CD4-positive, CD25-positive, alpha-beta regulatory T cell (primary cell): ENCODE data around the gene AHNAK2. TPM values are rescaled to one million over a fixed set of nuclear protein-coding genes. Genes with fewer than 3 reads are reported as not detected.

Experiments used
- ATAC-seq, 2 donors: fragments of 150-1000 bp; cut with Tn5 transposase; one replicate each; pipeline ENCODE4 v1.10.0; 2021; ENCODE audit warnings: low read depth in 2 of 2, moderate number of reproducible peaks in 2 of 2, moderate library complexity in 1 of 2
- DNase-seq, 3 donors: peaks; one replicate each; pipeline versions ENCODE4 v3.0.0 to v3.0.0-alpha.2; 2012 to 2022; ENCODE audit warnings: mixed read lengths in 1 of 3
- H3K27ac ChIP-seq: one replicate; pipeline ENCODE4 v1.7.0; 2013; ENCODE audit warnings: mild to moderate bottlenecking, low read length; ENCODE audit not compliant: insufficient read depth, poor library complexity, severe bottlenecking
- H3K27me3 ChIP-seq: one replicate; pipeline ENCODE4 v1.7.0; 2013; ENCODE audit warnings: low read length; ENCODE audit not compliant: control insufficient read depth, insufficient read depth
- H3K36me3 ChIP-seq: one replicate; pipeline ENCODE4 v1.7.0; 2013; ENCODE audit warnings: mild to moderate bottlenecking, low read length, moderate library complexity; ENCODE audit not compliant: control insufficient read depth, insufficient read depth
- H3K4me1 ChIP-seq: 2 replicates; pipeline ENCODE4 v1.7.0; 2013; ENCODE audit warnings: mild to moderate bottlenecking, low read length; ENCODE audit not compliant: insufficient read depth, control insufficient read depth, poor library complexity, severe bottlenecking
- H3K4me3 ChIP-seq: one replicate; pipeline ENCODE4 v1.7.0; 2013; ENCODE audit warnings: low read depth, mild to moderate bottlenecking, low read length, moderate library complexity
- H3K9me3 ChIP-seq, 2 experiments: 1 replicate in 1 of 2; 2 replicates in 1 of 2; pipeline ENCODE4 v1.7.0; 2013; ENCODE audit warnings: low read length in 2 of 2, mild to moderate bottlenecking in 1 of 2, moderate library complexity in 1 of 2; ENCODE audit not compliant: control insufficient read depth in 2 of 2
- H3K27ac Mint-ChIP-seq, 3 donors: one replicate each; pipeline ENCODE4 v1.8.0; 2020 to 2022; ENCODE audit warnings: mild to moderate bottlenecking in 3 of 3, mixed read lengths in 3 of 3, moderate library complexity in 2 of 3
- H3K27me3 Mint-ChIP-seq: one replicate; pipeline ENCODE4 v1.8.0; 2022; ENCODE audit warnings: mild to moderate bottlenecking, mixed read lengths
- H3K36me3 Mint-ChIP-seq: one replicate; pipeline ENCODE4 v1.8.0; 2020; ENCODE audit warnings: mixed read lengths
- H3K4me1 Mint-ChIP-seq, 4 donors: one replicate each; pipeline ENCODE4 v1.8.0; 2020 to 2022; ENCODE audit warnings: mixed read lengths in 4 of 4, mild to moderate bottlenecking in 1 of 4
- H3K4me3 Mint-ChIP-seq, 4 donors: one replicate each; pipeline ENCODE4 v1.8.0; 2020 to 2022; ENCODE audit warnings: mild to moderate bottlenecking in 4 of 4, mixed read lengths in 4 of 4, moderate library complexity in 3 of 4
- H3K9me3 Mint-ChIP-seq, 7 donors: one replicate each; pipeline ENCODE4 v1.8.0; 2020 to 2022; ENCODE audit warnings: mixed read lengths in 7 of 7, mild to moderate bottlenecking in 3 of 7, moderate library complexity in 2 of 7
- polyA plus RNA-seq, 4 donors: library from polyadenylated mRNA; unstranded; fragments of 300-500 nt; fragmentation: Illumina TruSeq; gene quantifications; one replicate each; pipeline ENCODE4 v1.2.3, GENCODE V29; 2021
- total RNA-seq: library from RNA; stranded (reverse); gene quantifications from one replicate; pipeline ENCODE4 v1.2.3, GENCODE V29; 2022

AHNAK2 gene
- total and polyA plus RNA-seq, 5 donors from 2014 or later: not detected

DNA sequence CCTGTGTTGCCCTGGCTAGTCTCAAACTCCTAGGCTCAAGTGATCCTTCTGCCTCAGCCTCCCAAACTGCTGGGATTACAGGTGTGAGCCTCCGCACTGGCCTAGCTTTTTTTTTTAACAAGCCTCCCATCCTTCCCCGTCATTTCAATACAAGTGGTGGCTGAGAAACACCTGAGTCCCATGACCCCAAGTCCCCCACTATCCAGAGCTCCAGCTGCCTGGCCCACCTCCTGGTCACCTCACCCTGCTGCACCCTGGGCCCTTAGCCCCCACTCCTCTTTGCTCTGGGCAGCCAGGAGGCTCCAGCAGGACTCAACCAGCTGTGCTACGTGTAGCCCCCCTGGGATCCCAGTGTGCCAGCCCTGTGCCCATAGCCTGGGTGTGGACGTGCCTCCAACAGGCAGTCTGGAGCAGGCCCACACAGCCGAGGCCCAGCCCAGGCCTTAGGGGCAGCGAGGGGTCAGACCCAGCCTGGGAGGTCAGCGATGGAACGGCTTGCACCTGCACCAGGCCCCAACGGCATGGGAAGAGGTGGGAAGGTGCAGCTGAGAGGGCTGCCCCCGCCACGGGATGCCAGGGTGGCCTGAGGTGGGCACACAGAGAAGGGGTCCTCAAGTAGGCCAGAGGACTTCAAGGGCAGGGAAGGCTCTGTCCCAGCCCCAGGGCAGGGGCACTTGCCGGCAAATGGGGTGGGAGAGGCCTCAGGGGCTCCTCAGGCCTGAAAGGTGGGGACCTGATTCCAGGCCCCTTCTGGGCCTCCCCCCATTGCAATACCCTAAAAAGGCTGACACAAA is 6.5 kb downstream of the AHNAK2 start:
- DNase-seq (no peak), ATAC-seq (no peak)
- Mint-ChIP-seq H3K27me3 (peaks cover 18% of the 10 kb centered on the region), H3K4me1 (peaks cover 0 to 6% (median 4%) of the 10 kb centered on the region in 4 donors), H3K4me3 (no peak overlapping the region), H3K27ac (peak overlapping the region in 1 of 3 donors; percentile 9), H3K36me3 (no peaks in the 10 kb centered on the region), H3K9me3 (peaks cover 0 to 2% (median 0%) of the 10 kb centered on the region in 7 donors)
- Histone ChIP-seq H3K4me3 (no peak overlapping the region), H3K27ac (no peak overlapping the region), H3K36me3 (no peaks in the 10 kb centered on the region), H3K27me3 (no peaks in the 10 kb centered on the region), H3K9me3 (no peaks in the 10 kb centered on the region), H3K4me1 (peaks cover 6% of the 10 kb centered on the region)

DNA sequence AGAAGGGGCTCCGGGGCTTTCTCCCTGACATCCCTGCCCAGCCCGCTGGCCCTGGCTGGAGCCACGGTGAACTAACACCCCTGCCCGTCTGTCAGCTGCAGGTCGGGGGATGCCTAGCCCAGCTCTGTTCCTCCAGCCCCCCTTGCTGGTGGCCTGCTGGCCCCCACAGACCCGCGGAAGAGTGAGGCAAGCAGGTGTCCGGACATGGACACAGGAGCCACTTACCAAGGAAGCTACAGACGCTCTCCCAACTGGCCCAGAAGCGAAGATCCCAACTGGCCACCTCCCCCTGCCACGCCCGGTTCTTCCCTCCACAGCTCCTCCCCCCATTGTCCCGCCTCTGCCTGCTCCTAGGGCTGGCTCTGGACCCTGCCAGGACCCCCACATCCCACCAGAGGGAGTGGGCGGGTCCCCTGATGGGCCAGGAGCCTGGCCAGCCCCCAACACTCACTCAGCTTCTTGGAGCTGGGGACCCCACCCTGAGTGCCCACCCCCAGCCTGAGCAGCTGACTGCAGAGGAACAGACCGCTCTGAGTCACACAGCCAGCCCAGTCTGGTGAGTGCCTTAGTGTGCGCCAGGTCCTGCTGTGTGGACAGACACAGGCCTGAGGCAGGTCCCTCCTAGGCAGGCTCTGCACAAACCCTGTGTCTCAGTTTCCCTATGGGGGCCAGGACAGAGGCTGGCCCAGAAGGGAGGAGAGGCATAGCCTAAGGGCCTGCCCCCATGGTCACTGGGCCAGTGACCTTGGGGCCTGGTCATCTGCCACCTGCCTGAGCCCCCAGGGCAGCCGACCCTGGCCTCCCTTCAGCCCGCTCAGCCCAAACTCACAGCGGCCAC is 7.7 kb downstream of the AHNAK2 start:
- no peak overlapping the region for H3K4me3 ChIP-seq
- Mint-ChIP-seq H3K4me3 (no peak overlapping the region), H3K4me1 (no peaks in the 10 kb centered on the region), H3K36me3 (no peaks in the 10 kb centered on the region), H3K9me3 (peaks cover 0 to 2% (median 0%) of the 10 kb centered on the region in 7 donors), H3K27ac (no peak overlapping the region), H3K27me3 (peaks cover 13% of the 10 kb centered on the region)
- H3K36me3 ChIP-seq: no peaks in the 10 kb centered on the region
- no peaks in the 10 kb centered on the region for H3K9me3 ChIP-seq
- no peaks in the 10 kb centered on the region for H3K27me3 ChIP-seq
- H3K4me1 ChIP-seq: no peaks in the 10 kb centered on the region
- no peak overlapping the region for H3K27ac ChIP-seq
- no peak for DNase-seq
- ATAC-seq: no peak

- H3K9me3 Mint-ChIP-seq: peaks cover 0 to 2% (median 0%) of the 10 kb centered on the region in 7 donors
- DNase-seq: no peak
- no peaks in the 10 kb centered on the region for H3K9me3 ChIP-seq
These were observed 8.4 kb downstream of the AHNAK2 start for GRCh38 chr14:104969741-104970230.

DNA sequence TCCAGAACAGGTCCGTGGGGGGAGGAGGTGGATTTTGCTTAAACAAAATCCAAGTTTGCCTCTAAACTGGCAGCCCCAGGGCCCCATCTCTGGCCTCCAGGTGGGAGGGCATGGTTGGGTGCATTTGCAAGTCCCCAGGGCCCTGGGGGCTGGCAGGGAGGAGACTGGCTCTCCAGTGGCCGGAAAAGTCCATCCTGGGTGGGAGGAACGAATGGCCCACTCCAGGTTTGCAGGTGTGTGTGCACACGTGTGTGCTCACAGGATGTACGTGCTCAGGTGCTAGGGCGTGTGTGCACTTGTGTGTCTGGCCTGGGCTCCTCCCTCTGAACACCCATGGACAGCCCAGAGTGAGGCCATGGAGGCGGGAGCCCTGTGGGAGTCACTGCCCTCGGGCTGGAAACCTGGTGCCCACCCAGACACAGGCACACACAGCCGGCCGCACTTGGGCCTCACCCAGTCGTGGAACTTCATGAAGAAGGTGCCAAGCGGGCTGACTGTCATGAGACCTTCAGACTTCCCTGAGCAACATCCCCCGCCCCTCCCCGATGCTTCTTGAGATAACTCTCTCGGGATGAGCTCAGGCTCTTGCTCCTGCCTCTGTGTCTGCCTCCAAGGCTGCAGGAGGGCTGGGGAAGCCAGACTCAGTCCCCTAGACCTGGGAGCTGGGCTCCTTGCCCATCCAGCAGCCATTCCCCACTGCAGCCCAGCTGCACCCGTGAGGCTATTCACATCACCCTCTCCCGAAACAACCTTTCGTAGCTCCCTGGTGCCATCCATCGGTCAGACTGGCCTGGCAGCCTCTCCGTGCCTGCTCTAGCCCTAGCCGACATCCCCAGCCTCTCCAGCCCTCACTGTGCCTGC is 9.4 kb downstream of the AHNAK2 start:
- no peaks in the 10 kb centered on the region for H3K4me1 Mint-ChIP-seq
- H3K4me3 Mint-ChIP-seq: no peak overlapping the region
- no peak for ATAC-seq

More at GRCh38 chr14:104969741-104970230, 8.4 kb downstream of the AHNAK2 start:
- H3K36me3 ChIP-seq: no peaks in the 10 kb centered on the region
- Mint-ChIP-seq H3K4me1 (no peaks in the 10 kb centered on the region), H3K27me3 (peaks cover 13% of the 10 kb centered on the region), H3K36me3 (no peaks in the 10 kb centered on the region), H3K4me3 (no peak overlapping the region), H3K27ac (no peak overlapping the region)
- no peak overlapping the region for H3K27ac ChIP-seq
- no peak overlapping the region for H3K4me3 ChIP-seq
- no peaks in the 10 kb centered on the region for H3K4me1 ChIP-seq
- no peak for ATAC-seq
- H3K27me3 ChIP-seq: no peaks in the 10 kb centered on the region

DNA sequence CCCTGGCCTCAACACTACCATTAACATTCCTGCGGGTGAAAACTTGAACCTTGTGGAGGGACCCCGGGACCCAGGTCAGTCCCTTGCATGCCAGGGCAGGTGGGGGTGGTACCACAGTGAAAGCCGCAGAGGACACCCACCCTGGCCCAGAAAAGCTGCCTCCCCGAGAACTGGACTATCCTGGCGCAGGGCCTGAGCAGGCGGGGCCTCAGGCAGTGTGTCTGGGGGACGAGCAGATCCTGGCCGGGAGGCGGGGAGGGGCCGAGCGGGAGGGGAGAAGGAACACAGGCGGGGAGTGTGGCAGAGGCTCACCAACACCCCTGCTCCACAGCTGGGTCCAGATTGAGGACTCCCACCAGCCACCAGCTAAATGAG is 10.0 kb downstream of the AHNAK2 start:
- peaks cover 7% of the 10 kb centered on the region for H3K27me3 Mint-ChIP-seq
- Histone ChIP-seq H3K27me3 (no peaks in the 10 kb centered on the region), H3K4me1 (no peaks in the 10 kb centered on the region), H3K36me3 (no peaks in the 10 kb centered on the region), H3K4me3 (no peak overlapping the region), H3K27ac (no peak overlapping the region), H3K9me3 (no peaks in the 10 kb centered on the region)
- no peaks in the 10 kb centered on the region for H3K9me3 Mint-ChIP-seq
- H3K4me1 Mint-ChIP-seq: no peaks in the 10 kb centered on the region
- no peak overlapping the region for H3K4me3 Mint-ChIP-seq
- DNase-seq (no peak), ATAC-seq (no peak)
- H3K27ac Mint-ChIP-seq: no peak overlapping the region
- H3K36me3 Mint-ChIP-seq: no peaks in the 10 kb centered on the region

More for the DNA sequence above, 9.4 kb downstream of the AHNAK2 start:
- Histone ChIP-seq H3K36me3 (no peaks in the 10 kb centered on the region), H3K4me3 (no peak overlapping the region), H3K27ac (no peak overlapping the region), H3K4me1 (no peaks in the 10 kb centered on the region), H3K9me3 (no peaks in the 10 kb centered on the region), H3K27me3 (no peaks in the 10 kb centered on the region)
- Mint-ChIP-seq H3K36me3 (no peaks in the 10 kb centered on the region), H3K9me3 (no peaks in the 10 kb centered on the region), H3K27me3 (peaks cover 7% of the 10 kb centered on the region), H3K27ac (no peak overlapping the region)
- no peak for DNase-seq

DNA sequence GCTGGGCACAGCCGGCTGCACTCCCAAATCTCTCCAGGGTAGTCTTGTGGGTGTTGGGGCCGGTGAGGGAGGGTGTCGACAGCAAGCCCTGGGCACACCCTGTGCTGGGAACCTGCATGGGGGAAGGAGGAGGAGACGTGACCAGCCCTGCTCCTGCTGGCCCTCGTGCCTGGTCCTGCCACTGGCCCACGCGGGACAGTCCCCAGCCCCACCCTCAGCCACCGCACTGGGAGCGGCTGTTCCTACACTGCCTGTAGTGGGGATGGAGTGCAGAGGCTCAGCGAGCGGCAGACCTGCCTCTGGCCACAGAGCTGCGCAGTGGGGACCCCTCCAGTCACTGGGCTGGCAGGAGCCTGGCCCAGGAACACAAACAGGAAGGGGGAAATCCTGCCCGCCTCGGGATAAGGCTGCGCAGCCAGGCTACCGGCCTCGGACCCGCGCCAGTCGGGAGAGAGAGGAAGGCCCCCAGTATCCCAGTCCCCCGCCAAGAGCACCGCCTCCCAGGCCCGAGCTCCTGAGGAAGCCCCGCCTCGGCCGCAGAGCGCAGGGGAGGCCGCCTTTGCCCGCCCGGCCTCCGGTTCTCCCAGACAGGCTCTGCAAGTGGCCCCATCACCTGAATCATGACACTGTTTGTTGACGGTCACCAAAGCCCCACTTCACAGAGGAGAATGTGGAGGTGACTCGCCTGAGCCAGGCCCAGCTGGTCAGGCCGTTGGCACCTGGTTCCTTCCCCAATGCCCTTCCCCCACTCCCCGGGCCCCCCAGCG is 10.6 kb downstream of the AHNAK2 start:
- no peak for ATAC-seq
- no peak for DNase-seq
- Histone ChIP-seq H3K27ac (no peak overlapping the region), H3K4me1 (no peaks in the 10 kb centered on the region), H3K36me3 (no peaks in the 10 kb centered on the region), H3K4me3 (no peak overlapping the region), H3K27me3 (no peaks in the 10 kb centered on the region), H3K9me3 (no peaks in the 10 kb centered on the region)
- Mint-ChIP-seq H3K4me1 (no peaks in the 10 kb centered on the region), H3K9me3 (no peaks in the 10 kb centered on the region), H3K27me3 (peaks cover 7% of the 10 kb centered on the region), H3K4me3 (no peak overlapping the region), H3K36me3 (no peaks in the 10 kb centered on the region), H3K27ac (no peak overlapping the region)

DNA sequence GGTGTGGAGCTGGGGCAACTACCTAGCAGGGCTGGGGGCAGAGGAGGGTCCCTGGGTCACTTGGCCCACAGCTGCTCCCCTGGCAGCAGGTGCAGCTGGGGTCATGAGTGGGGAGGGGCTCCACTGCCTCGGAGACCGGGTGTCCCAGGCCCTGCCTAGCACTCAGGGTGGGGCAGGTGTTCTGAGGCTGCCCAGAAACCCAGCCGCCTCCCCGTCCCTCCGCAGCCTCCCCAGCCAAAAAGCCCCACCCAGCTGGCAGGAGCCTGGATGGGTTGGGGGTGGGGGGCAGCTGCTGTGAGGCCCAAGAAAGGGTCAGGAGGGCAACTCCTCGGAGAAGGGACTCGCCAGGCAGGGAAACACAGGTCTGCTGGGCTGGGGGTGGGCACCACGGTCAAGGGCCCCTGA is 11.2 kb downstream of the AHNAK2 start:
- no peak overlapping the region for H3K4me3 ChIP-seq
- H3K36me3 ChIP-seq: no peaks in the 10 kb centered on the region
- ATAC-seq (no peak), DNase-seq (no peak)
- Mint-ChIP-seq H3K4me3 (no peak overlapping the region), H3K27ac (no peak overlapping the region), H3K36me3 (no peaks in the 10 kb centered on the region), H3K27me3 (peaks cover 7% of the 10 kb centered on the region), H3K9me3 (no peaks in the 10 kb centered on the region), H3K4me1 (no peaks in the 10 kb centered on the region)
- H3K4me1 ChIP-seq: no peaks in the 10 kb centered on the region
- no peaks in the 10 kb centered on the region for H3K27me3 ChIP-seq
- H3K9me3 ChIP-seq: no peaks in the 10 kb centered on the region
- no peak overlapping the region for H3K27ac ChIP-seq
